Mesendoderm (in vitro differentiated cells): ENCODE measurements around the gene ARHGAP15.

Source experiments
- DNase-seq: peaks from one replicate; pipeline ENCODE4 v3.0.0; 2013
- H2AK5ac ChIP-seq: 2 replicates; pipeline ENCODE4 v1.6.1; 2013; ENCODE audit warnings: low read length, inconsistent platforms
- H2BK120ac ChIP-seq: 2 replicates; pipeline ENCODE4 v1.6.1; 2013; ENCODE audit warnings: low read depth, mild to moderate bottlenecking, low read length, moderate library complexity, mixed read lengths
- H2BK15ac ChIP-seq: replicated peaks from 2 replicates; pipeline ENCODE4 v1.6.1; 2013; ENCODE audit warnings: low read depth, mild to moderate bottlenecking, moderate library complexity
- H2BK5ac ChIP-seq: 2 replicates; pipeline ENCODE4 v1.6.1; 2013; ENCODE audit warnings: low read length, inconsistent platforms
- H3K18ac ChIP-seq: 2 replicates; pipeline ENCODE4 v1.6.1; 2013; ENCODE audit warnings: mild to moderate bottlenecking, low read length, mixed read lengths
- H3K23ac ChIP-seq: one replicate; pipeline ENCODE4 v1.6.1; 2013; ENCODE audit warnings: low read length
- H3K27ac ChIP-seq: 2 replicates; pipeline ENCODE4 v1.5.1; 2013; ENCODE audit warnings: low read depth, mild to moderate bottlenecking, inconsistent platforms, low read length, moderate library complexity
- H3K27me3 ChIP-seq: 2 replicates; pipeline ENCODE4 v1.6.1; 2013; ENCODE audit warnings: low read length, control low read depth, mild to moderate bottlenecking, inconsistent platforms; ENCODE audit not compliant: insufficient read depth, poor library complexity
- H3K36me3 ChIP-seq: 2 replicates; pipeline ENCODE4 v1.6.1; 2013; ENCODE audit warnings: low read length, inconsistent platforms; ENCODE audit not compliant: control insufficient read depth, insufficient read depth
- H3K4ac ChIP-seq: one replicate; pipeline ENCODE4 v1.6.1; 2013; ENCODE audit warnings: low read depth, mild to moderate bottlenecking, low read length, moderate library complexity
- H3K4me1 ChIP-seq: 2 replicates; pipeline ENCODE4 v1.6.1; 2013; ENCODE audit warnings: low read depth, low read length, inconsistent platforms; ENCODE audit not compliant: control insufficient read depth
- H3K4me2 ChIP-seq: 2 replicates; pipeline ENCODE4 v1.6.1; 2013; ENCODE audit warnings: low read length
- H3K4me3 ChIP-seq: 2 replicates; pipeline ENCODE4 v1.5.1; 2013; ENCODE audit warnings: mild to moderate bottlenecking, low read length
- H3K56ac ChIP-seq: one replicate; pipeline ENCODE4 v1.6.1; 2013; ENCODE audit warnings: low read length
- H3K79me1 ChIP-seq: 2 replicates; pipeline ENCODE4 v1.6.1; 2013; ENCODE audit warnings: low read length, inconsistent platforms
- H3K79me2 ChIP-seq: 2 replicates; pipeline ENCODE4 v1.6.1; 2013; ENCODE audit warnings: mild to moderate bottlenecking, low read length; ENCODE audit not compliant: control insufficient read depth, insufficient read depth
- H3K9ac ChIP-seq: 2 replicates; pipeline ENCODE4 v1.6.1; 2013; ENCODE audit warnings: low read length, inconsistent platforms
- H4K5ac ChIP-seq: one replicate; pipeline ENCODE4 v1.6.1; 2013; ENCODE audit warnings: low read length
- H4K8ac ChIP-seq: one replicate; pipeline ENCODE4 v1.6.1; 2013; ENCODE audit warnings: low read depth, mild to moderate bottlenecking, control low read depth, low read length, moderate library complexity
- WGBS: extraction: QIAGEN DNeasy Blood & Tissue Kit; methylation state at CpG from one replicate; pipeline ENCODE4 v1.1.7; 2013; ENCODE audit warnings: low lambda C conversion rate, missing lambda C conversion rate; ENCODE audit not compliant: insufficient coverage; ENCODE audit errors: extremely low coverage; 5-methylcytosine and 5-hydroxymethylcytosine counted together

ARHGAP15 gene

GRCh38 chr2:143793381-143793780, 664.2 kb downstream of the ARHGAP15 start:
- Histone ChIP-seq H3K27ac (no peak overlapping the region), H3K79me2 (no peaks in the 10 kb centered on the region), H3K27me3 (no peaks in the 10 kb centered on the region), H3K23ac (no peak overlapping the region), H3K56ac (no peak overlapping the region), H3K18ac (no peak overlapping the region), H2BK15ac (no peak overlapping the region), H3K9ac (no peak overlapping the region), H3K4me3 (no peak overlapping the region), H3K4me1 (no peaks in the 10 kb centered on the region), H3K4me2 (no peak overlapping the region), H3K4ac (no peak overlapping the region), H2BK120ac (no peak overlapping the region), H2BK5ac (no peak overlapping the region), H2AK5ac (no peak overlapping the region), H3K36me3 (no peaks in the 10 kb centered on the region), H3K79me1 (no peaks in the 10 kb centered on the region), H4K8ac (no peak overlapping the region), H4K5ac (no peak overlapping the region)
- no peak for DNase-seq
- WGBS = no CpG with 5 or more reads among the region's 3 CpGs

- Histone ChIP-seq H3K4ac (no peak overlapping the region), H3K56ac (no peak overlapping the region), H3K27me3 (no peaks in the 10 kb centered on the region), H3K79me2 (no peaks in the 10 kb centered on the region), H3K4me1 (no peaks in the 10 kb centered on the region), H3K18ac (no peak overlapping the region), H4K5ac (no peak overlapping the region), H3K27ac (no peak overlapping the region), H3K23ac (no peak overlapping the region), H2BK15ac (no peak overlapping the region), H4K8ac (no peak overlapping the region), H3K4me3 (no peak overlapping the region), H2AK5ac (no peak overlapping the region), H2BK5ac (no peak overlapping the region), H3K4me2 (no peak overlapping the region), H2BK120ac (no peak overlapping the region), H3K9ac (no peak overlapping the region), H3K79me1 (no peaks in the 10 kb centered on the region), H3K36me3 (no peaks in the 10 kb centered on the region)
- DNase-seq = no peak
- WGBS = no CpG with 5 or more reads among the region's 1 CpG
Observed at GRCh38 chr2:143796051-143796450, 666.8 kb downstream of the ARHGAP15 start.

GRCh38 chr2:143801561-143801960, 672.3 kb downstream of the ARHGAP15 start:
- Histone ChIP-seq H3K36me3 (no peaks in the 10 kb centered on the region), H3K4me1 (no peaks in the 10 kb centered on the region), H3K18ac (no peak overlapping the region), H2BK15ac (no peak overlapping the region), H3K4me3 (no peak overlapping the region), H2BK120ac (no peak overlapping the region), H3K9ac (no peak overlapping the region), H3K4ac (no peak overlapping the region), H3K79me2 (no peaks in the 10 kb centered on the region), H2BK5ac (no peak overlapping the region), H4K5ac (no peak overlapping the region), H3K27ac (no peak overlapping the region), H3K79me1 (no peaks in the 10 kb centered on the region), H3K56ac (no peak overlapping the region), H3K27me3 (no peaks in the 10 kb centered on the region), H3K23ac (no peak overlapping the region), H2AK5ac (no peak overlapping the region), H3K4me2 (no peak overlapping the region), H4K8ac (no peak overlapping the region)
- no CpG with 5 or more reads among the region's 1 CpG for WGBS
- no peak for DNase-seq

GRCh38 chr2:143802242-143802641, 673.0 kb downstream of the ARHGAP15 start:
- no peak overlapping the region for H4K5ac ChIP-seq
- no CpG with 5 or more reads among the region's 4 CpGs for WGBS
- H3K18ac ChIP-seq = no peak overlapping the region
- no peaks in the 10 kb centered on the region for H3K79me2 ChIP-seq
- H3K4me3 ChIP-seq = no peak overlapping the region
- no peak overlapping the region for H2AK5ac ChIP-seq
- H3K27me3 ChIP-seq = no peaks in the 10 kb centered on the region
- H2BK120ac ChIP-seq = no peak overlapping the region
- no peak overlapping the region for H3K56ac ChIP-seq
- H3K36me3 ChIP-seq = no peaks in the 10 kb centered on the region
- H3K4me2 ChIP-seq = no peak overlapping the region
- H2BK15ac ChIP-seq = no peak overlapping the region
- H2BK5ac ChIP-seq = no peak overlapping the region
- H3K9ac ChIP-seq = no peak overlapping the region
- H4K8ac ChIP-seq = no peak overlapping the region
- no peak overlapping the region for H3K27ac ChIP-seq
- H3K4ac ChIP-seq = no peak overlapping the region
- DNase-seq = no peak
- no peaks in the 10 kb centered on the region for H3K79me1 ChIP-seq
- no peaks in the 10 kb centered on the region for H3K4me1 ChIP-seq
- H3K23ac ChIP-seq = no peak overlapping the region

GRCh38 chr2:143802871-143803650, 673.8 kb downstream of the ARHGAP15 start:
- Histone ChIP-seq H2BK120ac (no peak overlapping the region), H2BK5ac (no peak overlapping the region), H3K27me3 (no peaks in the 10 kb centered on the region), H2BK15ac (no peak overlapping the region), H3K36me3 (no peaks in the 10 kb centered on the region), H2AK5ac (no peak overlapping the region), H3K4me3 (no peak overlapping the region), H3K18ac (no peak overlapping the region), H3K79me1 (no peaks in the 10 kb centered on the region), H3K9ac (no peak overlapping the region), H3K79me2 (no peaks in the 10 kb centered on the region), H3K4ac (no peak overlapping the region), H4K5ac (no peak overlapping the region), H4K8ac (no peak overlapping the region), H3K27ac (no peak overlapping the region), H3K56ac (no peak overlapping the region), H3K4me2 (no peak overlapping the region), H3K23ac (no peak overlapping the region), H3K4me1 (peaks cover 5% of the 10 kb centered on the region)
- no peak for DNase-seq
- WGBS = no CpG with 5 or more reads among the region's 5 CpGs

GRCh38 chr2:143803936-143804335, 674.7 kb downstream of the ARHGAP15 start:
- H2BK120ac ChIP-seq = no peak overlapping the region
- no peak overlapping the region for H3K18ac ChIP-seq
- no peaks in the 10 kb centered on the region for H3K79me2 ChIP-seq
- DNase-seq = no peak
- no peak overlapping the region for H3K4me3 ChIP-seq
- H3K56ac ChIP-seq = no peak overlapping the region
- no peaks in the 10 kb centered on the region for H3K27me3 ChIP-seq
- H2AK5ac ChIP-seq = no peak overlapping the region
- no peak overlapping the region for H3K4me2 ChIP-seq
- H3K4ac ChIP-seq = no peak overlapping the region
- H3K27ac ChIP-seq = no peak overlapping the region
- H3K4me1 ChIP-seq = peaks cover 9% of the 10 kb centered on the region
- no peak overlapping the region for H4K8ac ChIP-seq
- no peak overlapping the region for H2BK15ac ChIP-seq
- H3K23ac ChIP-seq = no peak overlapping the region
- H3K9ac ChIP-seq = no peak overlapping the region
- H2BK5ac ChIP-seq = no peak overlapping the region
- WGBS = no CpG with 5 or more reads among the region's 3 CpGs
- H3K36me3 ChIP-seq = no peaks in the 10 kb centered on the region
- H3K79me1 ChIP-seq = no peaks in the 10 kb centered on the region
- H4K5ac ChIP-seq = no peak overlapping the region
